GM18520 (cell line): ENCODE measurements around the gene MPHOSPH8.
"Not testable (repeated sequence)": the region's sequence is repeated elsewhere in the genome, so short reads cannot be mapped to it uniquely, and the experiment has no call there.

Experiments
- ATAC-seq: cut with Tn5 transposase; IDR thresholded peaks from one replicate; pipeline ENCODE4 v1.9.1; 2021; ENCODE audit not compliant: unreplicated experiment

MPHOSPH8 gene

DNA sequence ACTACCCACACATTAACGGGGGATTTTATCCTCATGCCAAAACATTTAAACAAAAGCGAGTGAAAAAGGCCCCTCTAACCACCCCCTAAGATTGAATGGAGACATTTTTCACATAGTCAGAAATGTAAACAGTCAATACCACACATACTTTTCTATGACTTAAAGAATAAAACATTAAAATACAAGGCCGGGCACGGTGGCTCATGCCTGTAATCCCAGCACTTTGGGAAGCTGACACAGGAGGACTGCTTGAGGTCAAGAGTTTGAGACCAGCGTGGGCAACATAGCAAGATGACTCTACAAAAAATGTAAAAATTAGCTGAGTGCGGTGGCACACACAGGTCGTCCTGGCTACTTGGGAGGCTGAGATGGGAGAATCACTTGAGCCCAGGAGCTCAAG lies 47.3 kb downstream of the MPHOSPH8 start:
- ATAC-seq = no peak

- ATAC-seq = no peak
Observed at GRCh38 chr13:19681517-19681916, 48.1 kb downstream of the MPHOSPH8 start.

DNA sequence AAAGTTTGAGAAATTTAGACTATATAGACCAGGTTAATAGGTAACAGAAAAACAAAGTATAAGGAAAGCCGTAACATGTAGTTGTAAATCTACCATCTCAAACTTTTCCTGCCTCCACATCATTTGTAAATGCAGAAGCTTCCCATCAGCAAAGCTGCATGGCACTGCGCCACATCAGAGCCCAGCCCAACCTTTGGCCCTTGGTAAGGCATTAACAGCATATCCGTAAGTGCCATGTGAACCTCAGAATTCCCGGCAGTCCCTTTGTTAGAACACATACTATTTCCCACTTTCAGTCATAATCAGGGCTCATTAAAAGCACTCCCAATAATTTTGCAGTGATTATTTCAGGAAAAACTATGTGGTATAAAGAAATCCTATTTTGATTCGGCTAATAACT lies 51.6 kb downstream of the MPHOSPH8 start:
- no peak for ATAC-seq

DNA sequence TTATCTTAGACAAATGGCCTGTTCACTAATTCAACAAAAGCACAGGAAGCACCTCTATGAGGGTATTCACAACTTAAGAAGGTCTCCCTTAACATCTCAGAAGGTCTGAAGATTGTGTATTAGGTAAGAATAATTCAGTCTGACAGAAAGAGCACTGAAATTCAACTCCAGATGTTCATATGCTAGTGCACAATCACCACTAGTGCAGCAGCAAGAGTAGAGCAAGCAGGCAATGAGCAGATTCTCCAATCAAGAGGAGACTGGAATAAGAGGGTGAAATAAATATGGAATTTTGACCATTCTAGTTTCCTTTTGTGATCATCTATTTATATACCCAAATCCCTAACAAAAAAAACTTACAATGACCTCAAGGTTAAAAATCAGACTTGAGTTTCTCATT lies 52.0 kb downstream of the MPHOSPH8 start:
- no peak for ATAC-seq

DNA sequence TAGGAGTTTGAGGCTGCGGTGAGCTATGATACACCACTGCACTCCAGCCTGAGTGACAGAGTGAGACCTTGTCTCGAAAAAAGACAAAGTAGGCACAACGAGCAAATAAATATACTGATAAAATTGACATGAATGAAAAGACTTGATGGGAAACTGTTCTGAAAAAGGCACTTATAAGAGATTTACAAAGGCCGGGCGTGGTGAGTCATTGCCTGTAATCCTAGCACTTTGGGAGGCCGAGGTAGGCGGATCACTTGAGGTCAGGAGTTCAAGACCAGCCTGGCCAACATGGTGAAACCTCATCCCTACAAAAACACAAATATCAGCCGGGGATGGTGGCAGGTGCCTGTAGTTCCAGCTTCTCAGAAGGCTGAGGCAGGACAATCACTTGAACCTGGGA lies 58.0 kb downstream of the MPHOSPH8 start:
- not testable (repeated sequence) for ATAC-seq

GRCh38 chr13:19695428-19695827 lies 62.0 kb downstream of the MPHOSPH8 start:
- ATAC-seq = no peak

DNA sequence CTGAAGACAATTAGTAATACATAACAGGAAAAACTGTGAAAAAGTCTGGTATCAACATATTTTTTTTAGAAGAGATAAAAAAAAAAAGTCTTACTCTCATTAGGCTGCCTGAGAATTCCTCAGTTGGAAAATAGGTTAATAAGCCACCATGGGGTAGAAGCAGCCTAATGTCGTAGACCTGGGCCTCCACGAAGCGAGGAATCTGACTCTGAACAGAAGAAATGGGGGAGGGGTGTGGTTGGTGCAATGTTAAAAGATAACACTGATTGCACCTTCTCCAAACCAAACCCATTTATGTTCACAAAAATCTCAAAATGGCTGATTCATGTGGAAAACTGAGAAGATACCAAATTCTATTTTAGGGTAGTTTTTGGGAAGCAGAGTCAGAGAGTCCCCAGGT lies 62.4 kb downstream of the MPHOSPH8 start:
- ATAC-seq = no peak

GRCh38 chr13:19700963-19701362 lies 67.5 kb downstream of the MPHOSPH8 start:
- ATAC-seq = not testable (repeated sequence)

GRCh38 chr13:19701619-19702018 lies 68.2 kb downstream of the MPHOSPH8 start:
- ATAC-seq = not testable (repeated sequence)

- ATAC-seq = not testable (repeated sequence)
Observed at GRCh38 chr13:19704256-19704655, 70.8 kb downstream of the MPHOSPH8 start.

- not testable (repeated sequence) for ATAC-seq
Observed at GRCh38 chr13:19709039-19709438, 75.6 kb downstream of the MPHOSPH8 start.

DNA sequence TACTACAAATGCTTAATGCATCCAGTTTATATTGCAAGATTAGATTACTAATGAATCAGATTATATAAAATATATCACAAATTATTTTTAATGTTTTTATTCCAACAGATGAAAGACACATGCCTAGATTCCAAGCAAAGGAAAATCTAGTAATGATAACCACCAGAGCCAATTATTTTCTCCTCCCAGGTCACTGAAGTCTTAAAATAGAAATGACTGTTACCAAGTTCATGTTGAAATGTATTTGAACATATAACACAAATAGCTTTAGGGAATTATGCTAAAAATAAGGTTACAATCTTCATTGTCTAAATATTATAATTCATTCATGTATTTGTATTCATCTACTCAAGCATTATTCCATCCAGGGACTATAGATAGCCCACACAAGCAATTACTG lies 76.3 kb downstream of the MPHOSPH8 start:
- not testable (repeated sequence) for ATAC-seq

- ATAC-seq = no peak
Observed at GRCh38 chr13:19713186-19713965, 79.9 kb downstream of the MPHOSPH8 start.

DNA sequence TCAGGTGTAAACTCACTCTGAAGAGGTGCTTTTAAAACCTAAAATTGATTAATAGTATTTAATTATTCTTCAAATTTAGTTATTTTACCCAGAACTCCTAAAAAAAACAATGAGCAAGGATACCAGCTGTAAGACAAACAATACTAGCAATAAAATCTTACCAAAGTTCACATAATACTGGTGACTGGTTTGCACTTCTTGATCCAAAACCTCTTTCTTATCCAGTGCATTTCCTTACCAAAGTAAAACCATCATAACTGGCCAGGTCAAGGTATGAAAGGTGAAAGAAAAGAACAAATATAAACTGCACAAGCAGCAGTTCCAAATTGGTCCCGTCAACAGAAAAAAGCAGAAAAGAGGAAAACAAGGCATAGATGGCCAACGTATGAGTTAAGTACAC lies 86.6 kb downstream of the MPHOSPH8 start:
- ATAC-seq = no peak
